T-helper 2 cell treated with Interferon-gamma antibody and Interleukin-4, amounts not matched to agents 100 ng/mL and 5 ng/mL, for 36 hours (primary cell): ENCODE results near the gene TRMU. TPM values are rescaled to one million over a fixed set of nuclear protein-coding genes. Genes with fewer than 3 reads are reported as not detected.

Experiments
- intact Hi-C: fragments of 100-400 bp; cut with micrococcal nuclease; formaldehyde crosslinking; loops from one replicate; pipeline ENCODE4 v1.15.1; 2023
- total RNA-seq: library from RNA; stranded (reverse); gene quantifications from 2 replicates; pipeline ENCODE4 v1.2.3, GENCODE V29; 2022

TRMU gene
- total RNA-seq, 1 donor from 2014 or later = 65.2 TPM

DNA sequence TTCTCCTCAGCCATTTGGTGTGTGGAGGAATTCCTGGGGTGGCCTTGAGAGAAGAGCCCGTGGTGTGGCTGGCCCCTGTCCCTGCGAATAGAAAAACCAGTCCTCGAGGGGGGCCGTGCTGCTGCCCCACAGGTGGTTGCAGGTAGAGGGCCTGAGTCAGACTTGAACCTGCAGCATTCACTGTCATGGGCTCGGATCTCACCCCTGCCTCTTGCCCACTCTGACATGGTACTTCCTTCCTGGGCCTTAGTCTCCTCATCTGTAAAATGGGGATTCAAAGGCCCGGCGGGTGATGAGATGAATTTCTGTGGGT, 19.4 kb downstream of the TRMU start:
- intact Hi-C loops = no loop called here

GRCh38 chr22:46355369-46355995, 20.0 kb downstream of the TRMU start:
- intact Hi-C loops = no loop called here

DNA sequence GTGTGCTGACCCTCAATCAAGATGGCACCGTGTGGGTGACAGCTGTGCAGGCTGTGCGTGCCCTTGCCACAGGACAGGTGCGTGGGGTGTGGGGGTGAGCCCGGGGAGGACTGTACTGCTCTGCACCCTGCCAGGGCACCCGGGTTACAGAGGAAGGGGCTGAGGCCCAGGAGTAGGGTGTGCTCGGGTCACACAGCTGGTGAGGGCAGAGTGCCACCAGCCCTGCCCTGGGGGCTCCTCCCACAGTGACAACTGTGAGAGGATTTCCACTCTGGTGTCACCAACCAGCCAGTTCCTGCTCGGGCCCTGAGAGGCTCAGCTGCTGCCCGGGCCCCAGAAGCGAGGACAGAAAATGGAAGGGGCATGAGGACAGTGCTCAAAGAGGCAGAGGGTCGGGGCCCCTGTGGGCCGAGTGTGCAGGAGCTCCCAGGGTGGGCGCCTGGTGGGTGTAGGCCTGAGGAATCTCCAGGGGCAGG, 20.5 kb downstream of the TRMU start:
- intact Hi-C loops = no loop called here

- intact Hi-C loops = no loop called here
Measured at GRCh38 chr22:46356496-46357480, 21.3 kb downstream of the TRMU start.

DNA sequence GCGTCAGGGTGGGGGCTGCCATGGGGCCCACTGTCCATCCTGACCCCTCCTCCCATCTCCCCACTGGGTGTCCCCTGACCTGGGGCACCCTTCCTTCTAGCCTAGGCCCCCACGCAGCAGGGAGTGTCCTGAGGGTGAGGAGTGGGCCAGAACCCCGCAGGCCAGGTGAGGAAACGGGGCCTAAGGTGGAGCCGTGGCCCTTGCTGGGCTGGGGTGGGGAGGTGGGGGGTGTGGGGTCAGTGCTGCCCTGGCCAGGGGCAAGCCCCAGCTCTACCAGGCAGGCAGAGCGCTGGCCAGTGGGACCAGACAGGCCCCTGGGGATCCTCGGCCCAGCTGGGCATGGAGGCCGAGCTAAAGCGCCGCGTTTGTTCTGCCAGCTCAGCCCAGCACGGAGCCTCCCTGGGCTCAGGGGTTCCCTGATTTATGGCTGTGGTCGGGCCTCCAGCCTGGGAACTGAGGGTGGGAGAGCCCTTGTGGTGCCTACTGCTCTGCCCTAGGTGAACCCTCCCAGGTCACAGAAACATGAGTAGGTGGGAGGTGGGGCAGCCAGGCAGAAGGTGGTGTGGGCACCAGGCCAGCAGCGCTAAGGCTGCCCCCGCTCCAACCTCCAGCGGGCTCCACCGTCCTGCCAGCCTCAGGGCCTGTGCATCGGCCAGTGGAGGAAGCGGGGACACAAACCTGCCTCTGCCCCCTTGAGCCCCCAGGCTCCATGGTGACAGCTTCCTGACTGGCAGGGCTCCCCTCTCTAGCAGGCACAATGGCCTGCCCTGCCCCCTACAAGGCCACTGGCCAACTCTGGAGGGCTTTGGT, 22.4 kb downstream of the TRMU start:
- intact Hi-C loops = no loop called here

DNA sequence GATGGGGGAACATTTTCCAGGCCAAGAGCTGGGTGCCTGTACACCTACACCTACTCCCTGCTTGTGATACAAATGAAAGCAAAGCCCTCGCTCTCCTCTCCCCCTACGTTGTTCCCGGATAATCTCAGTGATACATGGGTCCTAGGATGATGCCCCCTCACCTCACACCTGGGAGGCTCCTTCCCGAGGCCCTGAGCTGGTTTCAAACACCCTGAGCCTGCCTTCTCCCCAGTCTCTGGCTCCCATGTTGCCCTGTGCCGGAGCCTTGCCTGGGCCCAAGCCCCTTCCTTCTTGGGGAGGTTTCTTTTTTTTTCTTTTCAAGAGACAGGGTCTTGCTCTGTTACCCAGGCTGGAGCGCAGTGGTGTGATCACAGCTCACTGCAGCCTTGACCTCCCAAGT, 23.3 kb downstream of the TRMU start:
- intact Hi-C loops = no loop called here

DNA sequence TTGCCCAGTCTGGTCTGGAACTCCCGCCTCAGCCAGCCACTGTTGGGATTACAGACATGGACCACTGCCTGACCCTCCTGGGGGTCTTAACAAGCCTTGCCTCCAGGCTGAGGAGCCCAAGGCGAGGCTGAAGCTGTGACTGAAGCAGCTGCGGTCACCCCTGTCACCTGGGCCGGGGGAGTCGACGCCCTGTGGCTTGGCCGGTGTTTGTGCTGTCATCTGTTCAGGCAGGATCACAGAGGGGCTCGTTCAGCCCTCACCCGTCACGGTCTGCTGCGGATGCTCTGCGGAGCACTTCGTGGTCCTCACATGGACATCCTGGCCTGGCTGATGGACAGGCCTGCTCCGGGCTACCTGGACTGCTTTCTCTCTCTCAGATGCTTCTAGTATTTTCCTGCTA, 23.8 kb downstream of the TRMU start:
- intact Hi-C loops = no loop called here

- intact Hi-C loops = no loop called here
Measured at GRCh38 chr22:46360097-46360496, 24.6 kb downstream of the TRMU start.

DNA sequence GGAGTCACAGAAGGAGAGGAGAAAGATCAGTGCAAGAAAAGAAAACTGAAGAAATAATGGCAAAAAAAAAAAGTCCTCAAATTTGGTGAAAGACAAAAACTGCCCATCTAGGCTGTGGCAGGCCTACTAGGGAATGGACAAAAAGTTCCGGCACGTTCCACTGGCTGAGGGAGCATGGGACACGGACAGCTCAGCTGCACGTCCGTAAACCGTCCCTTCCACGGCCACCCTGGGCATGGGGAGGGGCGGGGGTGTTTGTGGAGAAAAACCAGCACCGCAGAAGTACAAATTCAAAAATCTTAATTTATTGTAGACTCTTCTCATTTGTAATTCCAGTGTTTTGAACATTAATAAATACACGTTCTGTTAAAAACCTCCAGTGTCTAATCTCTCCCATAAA, 25.4 kb downstream of the TRMU start:
- intact Hi-C loops = no loop called here

DNA sequence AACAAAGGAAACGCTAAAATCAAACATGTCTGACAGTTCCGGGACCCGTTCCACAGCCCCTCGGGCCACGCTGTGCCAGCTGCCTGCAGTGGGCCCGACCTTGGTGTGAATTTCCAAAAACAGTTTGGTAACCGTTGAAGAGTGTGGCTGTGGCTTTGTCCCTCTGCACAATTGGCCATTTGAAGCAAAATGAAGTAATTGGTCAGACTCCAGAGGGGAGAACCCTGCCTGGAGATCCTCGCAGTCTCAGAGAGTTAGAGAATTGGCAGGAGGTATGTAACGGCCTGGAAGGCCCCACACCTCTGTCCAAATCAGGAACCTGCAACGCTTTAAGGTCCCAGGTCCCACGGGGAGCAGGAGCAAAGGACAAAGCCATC, 26.3 kb downstream of the TRMU start:
- intact Hi-C loops = no loop called here

- intact Hi-C loops = no loop called here
Measured at GRCh38 chr22:46362203-46362933, 26.9 kb downstream of the TRMU start.

DNA sequence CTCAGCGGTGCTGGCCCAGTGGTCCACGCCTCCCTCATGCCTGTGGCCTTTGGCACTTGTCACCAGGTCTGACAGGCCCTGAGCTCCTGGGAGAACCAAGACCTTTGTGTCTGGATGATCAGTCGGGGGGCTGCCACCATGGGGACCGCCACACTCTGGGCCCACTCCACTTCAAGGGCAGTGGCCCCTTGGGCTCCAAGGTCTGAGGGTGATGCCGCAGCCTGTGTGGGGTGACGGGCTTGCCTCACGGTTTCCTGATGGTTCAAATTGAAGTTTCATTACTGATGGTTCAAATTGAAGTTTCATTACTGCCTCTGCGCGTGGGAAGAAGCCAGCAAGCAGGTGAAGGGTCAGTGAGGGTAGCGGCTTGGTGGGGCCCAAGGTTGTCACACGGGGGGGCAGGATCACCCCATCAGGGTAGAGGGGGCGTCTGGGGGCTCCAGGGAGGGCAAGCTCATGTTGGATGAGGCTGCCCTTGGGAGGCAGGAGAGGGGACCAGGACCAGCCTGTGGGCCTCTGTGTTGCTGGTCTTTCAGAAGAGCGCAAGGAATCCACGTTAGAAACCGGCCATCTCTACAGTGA, 27.5 kb downstream of the TRMU start:
- intact Hi-C loops = no loop called here

GRCh38 chr22:46363611-46364321, 28.3 kb downstream of the TRMU start:
- intact Hi-C loops = no loop called here

DNA sequence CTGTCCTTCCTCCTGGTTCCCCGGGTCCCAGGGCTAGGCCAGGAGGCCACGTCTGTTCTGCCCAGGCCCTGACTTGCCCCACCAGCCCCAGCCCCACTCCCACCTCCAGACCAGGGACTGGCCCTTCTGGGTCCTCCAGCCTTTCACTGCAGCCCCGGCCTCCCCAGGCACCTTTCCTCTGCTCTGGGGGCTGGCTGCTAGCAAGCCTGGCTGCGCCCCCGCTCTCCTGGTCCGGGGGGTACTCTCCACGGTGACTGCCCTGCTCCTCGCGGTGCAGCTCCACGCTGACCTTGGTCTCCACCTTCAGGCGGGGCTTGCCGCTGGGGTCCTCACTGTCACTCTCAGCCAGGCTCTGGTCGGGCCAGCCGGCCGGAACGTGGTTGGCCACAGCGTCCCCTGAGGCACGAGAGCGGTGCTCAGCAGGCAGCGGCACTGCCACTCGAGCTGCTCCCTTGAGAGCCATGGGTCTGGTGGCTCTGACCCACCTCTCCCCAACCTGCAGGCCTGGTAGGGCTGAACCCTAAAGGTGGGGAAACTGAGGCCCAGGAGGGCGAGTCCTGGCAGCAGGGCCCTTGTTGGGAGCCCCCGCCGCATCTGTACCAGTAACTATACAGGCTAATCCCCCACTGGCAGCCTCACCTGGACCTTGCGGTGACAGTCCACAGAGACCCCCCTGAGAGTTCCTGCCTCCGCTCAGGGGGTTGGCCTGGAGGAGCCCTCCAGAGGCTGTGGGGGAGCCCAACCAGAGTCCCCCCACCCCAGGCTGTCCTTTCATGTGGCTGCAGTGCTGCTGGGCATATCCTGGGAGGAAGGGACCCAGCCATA, 29.0 kb downstream of the TRMU start:
- intact Hi-C loops = no loop called here

- intact Hi-C loops = no loop called here
Measured at GRCh38 chr22:46365166-46365624, 29.7 kb downstream of the TRMU start.

- intact Hi-C loops = no loop called here
Measured at GRCh38 chr22:46366327-46366731, 30.8 kb downstream of the TRMU start.

- intact Hi-C loops = loop anchor here (1.0 kb wide), 1 partner anchor 175 kb away; no protein-coding TSS in a partner anchor
Measured at GRCh38 chr22:46366801-46367706, 31.5 kb downstream of the TRMU start.

DNA sequence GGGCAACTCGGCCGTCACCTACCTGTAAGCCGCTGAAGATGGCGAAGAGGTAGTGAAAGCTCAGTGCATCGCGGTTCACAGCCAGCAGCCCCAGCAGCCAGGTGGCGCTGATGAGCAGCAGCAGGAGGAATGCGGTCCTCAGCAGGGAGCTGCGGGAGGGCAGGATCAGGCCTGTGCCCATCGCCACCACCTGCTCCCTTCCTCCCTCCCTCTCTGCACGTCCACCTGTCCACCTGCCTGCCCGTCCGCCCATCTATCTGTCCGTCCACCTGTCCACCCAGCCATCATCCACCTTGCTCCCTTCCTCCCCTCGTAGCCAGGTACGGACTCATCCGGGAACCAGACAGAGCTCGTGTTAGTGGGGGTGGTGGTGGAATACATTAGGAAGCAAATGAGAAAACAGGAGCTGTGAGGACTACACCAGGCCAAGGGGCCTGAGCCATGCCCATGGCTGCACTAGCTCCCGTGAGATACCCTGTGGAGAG, 32.2 kb downstream of the TRMU start:
- intact Hi-C loops = loop anchor here (1.0 kb wide), 1 partner anchor 175 kb away; no protein-coding TSS in a partner anchor
